ENCODE results near the gene PLAGL1. TPM values are rescaled to one million over a fixed set of nuclear protein-coding genes. Genes with fewer than 3 reads are reported as not detected.
"Not testable (repeated sequence)": the region's sequence is repeated elsewhere in the genome, so short reads cannot be mapped to it uniquely, and the experiment has no call there.

The PLAGL1 gene
- total RNA-seq, 2 donors from 2014 or later, result 3.3 to 6.3 TPM

DNA sequence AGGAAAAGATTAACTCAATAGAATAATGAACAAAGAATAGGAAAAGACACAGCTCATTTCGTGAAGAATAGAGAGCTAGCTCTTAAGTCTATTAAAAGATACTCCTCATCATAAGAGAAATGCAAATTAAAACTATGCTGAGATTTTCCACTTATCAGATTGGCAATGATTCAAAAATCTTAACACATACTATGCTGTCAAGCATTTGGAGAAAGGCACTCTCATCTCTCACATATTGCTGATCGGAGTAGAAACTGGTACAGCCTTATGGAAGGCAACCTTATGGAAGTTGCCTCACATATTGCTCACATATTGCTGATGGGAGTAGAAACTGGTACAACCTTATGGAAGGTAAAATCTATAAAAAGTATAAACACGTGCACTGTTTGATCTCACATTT lies 21.4 kb upstream of the PLAGL1 start:
- Mint-ChIP-seq H3K27me3 (no peaks in the 10 kb centered on the region), H3K4me3 (no peak overlapping the region), H3K4me1 (no peaks in the 10 kb centered on the region), H3K36me3 (ENCODE audit: low read depth) (no peaks in the 10 kb centered on the region), H3K27ac (no peak overlapping the region)
- ATAC-seq (no peak), DNase-seq (no peak)
- H3K9me3 ChIP-seq (ENCODE audit: control insufficient read depth, low read length, poor library complexity, severe bottlenecking), result no peaks in the 10 kb centered on the region

- no peaks in the 10 kb centered on the region for H3K4me1 Mint-ChIP-seq
- DNase-seq (no peak), ATAC-seq (no peak)
- no peaks in the 10 kb centered on the region for H3K9me3 ChIP-seq (ENCODE audit: control insufficient read depth, low read length, poor library complexity, severe bottlenecking)
- no peaks in the 10 kb centered on the region for H3K27me3 Mint-ChIP-seq
- H3K36me3 Mint-ChIP-seq (ENCODE audit: low read depth), result no peaks in the 10 kb centered on the region
- no peak overlapping the region for H3K27ac Mint-ChIP-seq
- no peak overlapping the region for H3K4me3 Mint-ChIP-seq
Observed at GRCh38 chr6:144027932-144028587, 20.0 kb upstream of the PLAGL1 start.

GRCh38 chr6:144023216-144023615 lies 15.2 kb upstream of the PLAGL1 start:
- H3K27ac Mint-ChIP-seq, result no peak overlapping the region
- no peaks in the 10 kb centered on the region for H3K27me3 Mint-ChIP-seq
- H3K4me3 Mint-ChIP-seq, result no peak overlapping the region

DNA sequence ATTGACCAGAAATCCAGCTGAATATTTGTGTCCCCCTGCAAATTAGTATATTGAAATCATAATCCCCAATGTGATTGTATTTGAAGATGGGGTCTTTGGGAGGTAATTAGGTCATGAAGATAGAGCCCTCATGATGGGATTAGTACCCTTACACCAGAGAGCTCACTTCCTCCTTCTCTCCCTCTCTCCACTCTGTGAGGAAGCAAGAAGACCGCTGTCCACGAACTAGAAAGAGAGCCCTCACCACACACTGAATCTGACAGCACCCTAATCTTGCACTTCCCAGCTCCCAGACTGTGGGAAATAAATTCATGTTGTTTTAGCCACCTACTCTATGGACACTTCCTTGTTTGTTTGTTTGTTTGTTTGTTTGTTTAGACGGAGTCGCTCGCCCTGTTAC lies 11.9 kb upstream of the PLAGL1 start:
- H3K9me3 ChIP-seq (ENCODE audit: control insufficient read depth, low read length, poor library complexity, severe bottlenecking), result no peaks in the 10 kb centered on the region
- H3K4me1 Mint-ChIP-seq, result peaks cover 3% of the 10 kb centered on the region
- H3K27ac Mint-ChIP-seq, result no peak overlapping the region
- no peak for DNase-seq
- H3K27me3 Mint-ChIP-seq, result peaks cover 11% of the 10 kb centered on the region
- ATAC-seq, result no peak
- no peak overlapping the region for H3K4me3 Mint-ChIP-seq
- H3K36me3 Mint-ChIP-seq (ENCODE audit: low read depth), result no peaks in the 10 kb centered on the region

More at GRCh38 chr6:144023216-144023615, 15.2 kb upstream of the PLAGL1 start:
- H3K4me1 Mint-ChIP-seq, result no peaks in the 10 kb centered on the region
- H3K9me3 ChIP-seq (ENCODE audit: control insufficient read depth, low read length, poor library complexity, severe bottlenecking), result no peaks in the 10 kb centered on the region
- no peak for DNase-seq
- no peak for ATAC-seq
- no peaks in the 10 kb centered on the region for H3K36me3 Mint-ChIP-seq (ENCODE audit: low read depth)

- no peak for DNase-seq
- peaks cover 11% of the 10 kb centered on the region for H3K27me3 Mint-ChIP-seq
- no peak overlapping the region for H3K4me3 Mint-ChIP-seq
- no peaks in the 10 kb centered on the region for H3K9me3 ChIP-seq (ENCODE audit: control insufficient read depth, low read length, poor library complexity, severe bottlenecking)
- H3K27ac Mint-ChIP-seq, result no peak overlapping the region
- peaks cover 6% of the 10 kb centered on the region for H3K4me1 Mint-ChIP-seq
- H3K36me3 Mint-ChIP-seq (ENCODE audit: low read depth), result no peaks in the 10 kb centered on the region
- ATAC-seq, result no peak
Observed at GRCh38 chr6:144017166-144018094, 9.4 kb upstream of the PLAGL1 start.

DNA sequence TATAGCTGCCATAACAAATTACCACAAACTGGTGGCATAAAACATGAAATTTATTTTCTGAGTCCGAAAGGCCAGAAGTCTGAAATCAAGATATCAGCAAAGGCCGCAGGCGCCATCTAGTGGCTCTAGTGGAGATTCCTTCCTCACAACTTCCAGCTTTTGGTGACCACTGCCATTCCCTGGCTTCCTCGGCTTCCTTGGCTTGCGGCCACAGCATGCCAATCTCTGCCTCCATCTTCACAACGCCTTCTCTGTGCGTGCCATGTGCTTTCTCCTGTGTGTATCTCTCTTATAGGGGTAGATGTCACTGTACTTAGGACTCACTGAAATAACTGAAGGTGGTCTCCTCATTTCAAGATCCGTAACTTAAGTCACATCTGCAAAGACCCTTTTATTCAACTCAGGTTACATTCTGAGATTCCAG lies 5.4 kb upstream of the PLAGL1 start:
- H3K4me3 Mint-ChIP-seq, result no peak overlapping the region
- peaks cover 26% of the 10 kb centered on the region for H3K27me3 Mint-ChIP-seq
- H3K4me1 Mint-ChIP-seq, result peaks cover 6% of the 10 kb centered on the region
- no peaks in the 10 kb centered on the region for H3K9me3 ChIP-seq (ENCODE audit: control insufficient read depth, low read length, poor library complexity, severe bottlenecking)
- peak; percentile 41 for ATAC-seq
- peak; percentile 29 to 53 (median 33) for DNase-seq
- H3K27ac Mint-ChIP-seq, result no peak overlapping the region
- H3K36me3 Mint-ChIP-seq (ENCODE audit: low read depth), result no peaks in the 10 kb centered on the region

GRCh38 chr6:144012534-144012933 lies 4.5 kb upstream of the PLAGL1 start:
- H3K4me1 Mint-ChIP-seq, result peaks cover 3% of the 10 kb centered on the region
- no peaks in the 10 kb centered on the region for H3K36me3 Mint-ChIP-seq (ENCODE audit: low read depth)
- no peaks in the 10 kb centered on the region for H3K9me3 ChIP-seq (ENCODE audit: control insufficient read depth, low read length, poor library complexity, severe bottlenecking)
- H3K27me3 Mint-ChIP-seq, result peaks cover 22% of the 10 kb centered on the region
- no peak for ATAC-seq
- DNase-seq, result no peak
- no peak overlapping the region for H3K4me3 Mint-ChIP-seq
- H3K27ac Mint-ChIP-seq, result no peak overlapping the region

GRCh38 chr6:144009628-144010027 lies 1.6 kb upstream of the PLAGL1 start:
- peaks cover 24% of the 10 kb centered on the region for H3K27me3 Mint-ChIP-seq
- H3K36me3 Mint-ChIP-seq (ENCODE audit: low read depth); ATAC-seq; H3K9me3 ChIP-seq (ENCODE audit: control insufficient read depth, low read length, poor library complexity, severe bottlenecking); DNase-seq; H3K4me1 Mint-ChIP-seq; H3K27ac Mint-ChIP-seq; H3K4me3 Mint-ChIP-seq: not testable (repeated sequence)

DNA sequence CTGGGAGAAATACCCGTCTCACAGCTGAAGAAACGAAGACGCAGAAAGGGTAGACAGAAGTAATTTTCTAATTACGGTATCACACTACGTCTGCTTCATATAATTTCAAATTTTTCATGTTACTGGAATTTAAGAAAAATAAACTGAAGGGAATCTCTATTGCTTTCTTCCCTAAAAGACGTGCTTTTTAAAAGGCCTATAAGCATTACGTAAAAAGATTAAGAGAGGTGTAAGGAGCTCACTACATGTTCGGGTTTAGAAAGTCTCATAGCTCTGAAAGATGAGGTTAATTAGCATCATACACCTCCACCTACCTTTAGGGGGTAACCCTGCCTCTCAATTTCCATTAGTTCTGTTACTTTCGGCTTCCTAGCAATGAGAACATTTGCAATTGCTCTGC lies 787 bp upstream of the PLAGL1 start:
- no peak for DNase-seq
- H3K27me3 Mint-ChIP-seq, result peaks cover 24% of the 10 kb centered on the region
- ATAC-seq, result no peak
- no peaks in the 10 kb centered on the region for H3K9me3 ChIP-seq (ENCODE audit: control insufficient read depth, low read length, poor library complexity, severe bottlenecking)
- no peaks in the 10 kb centered on the region for H3K36me3 Mint-ChIP-seq (ENCODE audit: low read depth)
- no peak overlapping the region for H3K27ac Mint-ChIP-seq
- H3K4me3 Mint-ChIP-seq, result peak overlapping the region; percentile 37
- H3K4me1 Mint-ChIP-seq, result peaks cover 8% of the 10 kb centered on the region

DNA sequence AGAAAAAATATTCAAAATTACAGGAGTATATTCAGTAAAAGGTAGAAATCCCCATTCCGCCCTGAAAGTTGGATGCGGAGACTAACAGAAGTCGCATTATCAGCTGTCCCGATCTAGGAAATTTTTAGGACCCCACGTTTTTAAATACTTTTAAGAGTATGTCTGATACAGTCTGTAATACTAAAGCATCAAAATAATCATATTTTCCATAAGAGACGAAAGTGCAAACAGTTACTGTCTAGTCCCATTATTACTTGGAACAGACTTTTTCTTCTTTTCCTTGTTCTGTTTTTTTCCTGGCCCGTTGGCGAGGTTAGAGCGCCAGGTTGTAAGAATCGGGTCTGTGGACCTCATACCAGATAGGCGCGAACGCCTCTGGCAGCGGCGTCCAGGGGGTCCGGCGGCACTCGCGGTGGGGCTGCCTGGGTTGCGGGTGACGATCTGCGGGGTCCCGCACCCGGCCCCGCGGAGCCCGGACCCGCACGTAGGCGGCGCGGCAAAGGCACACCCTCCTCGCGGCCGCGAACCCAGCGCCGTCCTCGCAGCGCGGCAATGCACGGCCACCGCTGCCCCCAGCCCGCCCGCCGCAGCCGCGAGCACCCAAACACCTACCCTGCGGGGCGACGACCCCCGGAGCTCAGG lies 460 bp downstream of the PLAGL1 start:
- H3K27ac Mint-ChIP-seq, result no peak overlapping the region
- DNase-seq (no peak), ATAC-seq (peak; percentile 39)
- H3K36me3 Mint-ChIP-seq (ENCODE audit: low read depth), result no peaks in the 10 kb centered on the region
- H3K4me1 Mint-ChIP-seq, result peaks cover 5% of the 10 kb centered on the region
- no peaks in the 10 kb centered on the region for H3K9me3 ChIP-seq (ENCODE audit: control insufficient read depth, low read length, poor library complexity, severe bottlenecking)
- H3K4me3 Mint-ChIP-seq, result peak overlapping the region; percentile 74
- peaks cover 24% of the 10 kb centered on the region for H3K27me3 Mint-ChIP-seq

- H3K9me3 ChIP-seq (ENCODE audit: control insufficient read depth, low read length, poor library complexity, severe bottlenecking), result no peaks in the 10 kb centered on the region
- DNase-seq (no peak), ATAC-seq (no peak)
- no peak overlapping the region for H3K27ac Mint-ChIP-seq
- H3K4me1 Mint-ChIP-seq, result peaks cover 5% of the 10 kb centered on the region
- peak overlapping the region; percentile 74 for H3K4me3 Mint-ChIP-seq
- H3K27me3 Mint-ChIP-seq, result peaks cover 24% of the 10 kb centered on the region
- H3K36me3 Mint-ChIP-seq (ENCODE audit: low read depth), result no peaks in the 10 kb centered on the region
Observed at GRCh38 chr6:144006736-144007477, 1.2 kb downstream of the PLAGL1 start.

GRCh38 chr6:143999406-143999805 lies 8.7 kb downstream of the PLAGL1 start:
- DNase-seq (no peak), ATAC-seq (no peak)
- H3K27ac Mint-ChIP-seq, result no peak overlapping the region
- no peaks in the 10 kb centered on the region for H3K9me3 ChIP-seq (ENCODE audit: control insufficient read depth, low read length, poor library complexity, severe bottlenecking)
- no peaks in the 10 kb centered on the region for H3K4me1 Mint-ChIP-seq
- H3K27me3 Mint-ChIP-seq, result peaks cover 6% of the 10 kb centered on the region
- H3K4me3 Mint-ChIP-seq, result no peak overlapping the region
- peaks cover 4% of the 10 kb centered on the region for H3K36me3 Mint-ChIP-seq (ENCODE audit: low read depth)

- Mint-ChIP-seq H3K36me3 (ENCODE audit: low read depth) (peaks cover 4% of the 10 kb centered on the region), H3K4me1 (no peaks in the 10 kb centered on the region), H3K27ac (no peak overlapping the region), H3K27me3 (peaks cover 6% of the 10 kb centered on the region), H3K4me3 (no peak overlapping the region)
- ATAC-seq, result no peak
- no peaks in the 10 kb centered on the region for H3K9me3 ChIP-seq (ENCODE audit: control insufficient read depth, low read length, poor library complexity, severe bottlenecking)
- no peak for DNase-seq
Observed at GRCh38 chr6:143998686-143999085, 9.4 kb downstream of the PLAGL1 start.

All from T-helper 17 cell (primary cell).